H9 (cell line): ENCODE measurements around the gene GRWD1. TPM values are rescaled to one million over a fixed set of nuclear protein-coding genes. Genes with fewer than 3 reads are reported as not detected.

Source experiments
- DNase-seq: peaks from one replicate; pipeline ENCODE4 v3.0.0-alpha.2; 2017
- H2AFZ ChIP-seq: one replicate; pipeline ENCODE4 v1.6.1; 2013; ENCODE audit warnings: mild to moderate bottlenecking, low read length, control low read depth, moderate library complexity
- H2AK5ac ChIP-seq: 2 replicates; pipeline ENCODE4 v1.6.1; 2013; ENCODE audit warnings: low read length, control low read depth, mixed read lengths; ENCODE audit not compliant: insufficient read length
- H2BK120ac ChIP-seq: one replicate; pipeline ENCODE4 v1.6.1; 2013; ENCODE audit warnings: low read depth, mild to moderate bottlenecking, low read length, control low read depth, inconsistent platforms; ENCODE audit not compliant: poor library complexity, severe bottlenecking
- H2BK12ac ChIP-seq: 2 replicates; pipeline ENCODE4 v1.6.1; 2013; ENCODE audit warnings: low read length, control low read depth, mixed read lengths, low read depth; ENCODE audit not compliant: insufficient read length
- H2BK15ac ChIP-seq: 2 replicates; pipeline ENCODE4 v1.6.1; 2013; ENCODE audit warnings: low read depth, low read length, control low read depth
- H2BK20ac ChIP-seq: one replicate; pipeline ENCODE4 v1.6.1; 2013; ENCODE audit warnings: low read depth, mild to moderate bottlenecking, low read length, control low read depth, inconsistent platforms; ENCODE audit not compliant: poor library complexity, severe bottlenecking
- H2BK5ac ChIP-seq: 2 replicates; pipeline ENCODE4 v1.6.1; 2013; ENCODE audit warnings: low read length, control low read depth, mixed read lengths; ENCODE audit not compliant: insufficient read length
- H3K14ac ChIP-seq: 2 replicates; pipeline ENCODE4 v1.6.1; 2013; ENCODE audit warnings: low read length, control low read depth; ENCODE audit not compliant: insufficient read depth
- H3K18ac ChIP-seq: 2 replicates; pipeline ENCODE4 v1.6.1; 2013; ENCODE audit warnings: low read depth, mild to moderate bottlenecking, mixed read lengths, low read length, control low read depth; ENCODE audit not compliant: insufficient read length
- H3K23ac ChIP-seq: 2 replicates; pipeline ENCODE4 v1.6.1; 2013; ENCODE audit warnings: low read length, control low read depth, mixed read lengths, low read depth; ENCODE audit not compliant: insufficient read length
- H3K23me2 ChIP-seq: 2 replicates; pipeline ENCODE4 v1.6.1; 2013; ENCODE audit warnings: low read depth, mild to moderate bottlenecking, mixed read lengths, low read length, control low read depth; ENCODE audit not compliant: insufficient read length, poor library complexity, severe bottlenecking
- H3K27ac ChIP-seq: 2 replicates; pipeline ENCODE4 v1.5.1; 2013; ENCODE audit warnings: low read length, control low read depth, mixed read lengths, low read depth; ENCODE audit not compliant: insufficient read length
- H3K27me3 ChIP-seq: 2 replicates; pipeline ENCODE4 v1.6.1; 2013; ENCODE audit warnings: low read length, control low read depth, inconsistent platforms; ENCODE audit not compliant: insufficient read depth
- H3K4ac ChIP-seq: 2 replicates; pipeline ENCODE4 v1.6.1; 2013; ENCODE audit warnings: low read depth, mild to moderate bottlenecking, control low read depth, inconsistent platforms, low read length, moderate library complexity
- H3K4me1 ChIP-seq: 2 replicates; pipeline ENCODE4 v1.6.1; 2013; ENCODE audit warnings: low read length, control low read depth, inconsistent platforms; ENCODE audit not compliant: insufficient read depth
- H3K4me2 ChIP-seq: 2 replicates; pipeline ENCODE4 v1.6.1; 2013; ENCODE audit warnings: low read length, control low read depth, mixed read lengths; ENCODE audit not compliant: insufficient read length, insufficient read depth
- H3K56ac ChIP-seq: 2 replicates; pipeline ENCODE4 v1.6.1; 2013; ENCODE audit warnings: low read depth, mild to moderate bottlenecking, mixed read lengths, low read length, control low read depth; ENCODE audit not compliant: insufficient read length
- H3K79me1 ChIP-seq: 2 replicates; pipeline ENCODE4 v1.6.1; 2013; ENCODE audit warnings: low read depth, mild to moderate bottlenecking, moderate library complexity, low read length, control low read depth, inconsistent platforms; ENCODE audit not compliant: insufficient read depth, poor library complexity, severe bottlenecking
- H3K79me2 ChIP-seq: 2 replicates; pipeline ENCODE4 v1.6.1; 2013; ENCODE audit warnings: low read length, control low read depth, inconsistent platforms; ENCODE audit not compliant: insufficient read depth
- H3K9ac ChIP-seq: 2 replicates; pipeline ENCODE4 v1.6.1; 2013; ENCODE audit warnings: low read length, control low read depth, mixed read lengths; ENCODE audit not compliant: insufficient read length; ENCODE audit errors: extremely low read depth
- H3K9me3 ChIP-seq: one replicate; pipeline ENCODE4 v1.6.1; 2013; ENCODE audit warnings: low read depth, low read length, inconsistent platforms; ENCODE audit not compliant: control insufficient read depth
- H3T11ph ChIP-seq: one replicate; pipeline ENCODE4 v1.6.1; 2013; ENCODE audit warnings: mild to moderate bottlenecking, low read length, control low read depth, inconsistent platforms
- H4K20me1 ChIP-seq: one replicate; pipeline ENCODE4 v1.6.1; 2013; ENCODE audit not compliant: control insufficient read depth, insufficient read length, insufficient read depth
- H4K5ac ChIP-seq: 2 replicates; pipeline ENCODE4 v1.6.1; 2013; ENCODE audit warnings: low read depth, mild to moderate bottlenecking, mixed read lengths, low read length, control low read depth; ENCODE audit not compliant: insufficient read length
- H4K8ac ChIP-seq: replicated peaks from 2 replicates; pipeline ENCODE4 v1.6.1; 2013; ENCODE audit warnings: low read length, control low read depth, mixed read lengths, low read depth; ENCODE audit not compliant: insufficient read length
- H4K91ac ChIP-seq: 2 replicates; pipeline ENCODE4 v1.6.1; 2013; ENCODE audit warnings: low read depth, mild to moderate bottlenecking, moderate library complexity, mixed read lengths, low read length, control low read depth; ENCODE audit not compliant: insufficient read length
- H3K27ac Mint-ChIP-seq, 3 experiments: 2 replicates in 2 of 3; 3 replicates in 1 of 3; pipeline ENCODE4 v1.8.0; 2020 to 2021; ENCODE audit warnings: mixed read lengths in 3 of 3, mild to moderate bottlenecking in 1 of 3, moderate library complexity in 1 of 3
- H3K27me3 Mint-ChIP-seq: 2 replicates; pipeline ENCODE4 v1.8.0; 2021; ENCODE audit warnings: low read depth, mild to moderate bottlenecking, moderate library complexity, mixed read lengths
- H3K36me3 Mint-ChIP-seq, 3 experiments: 2 replicates in 2 of 3; 3 replicates in 1 of 3; pipeline ENCODE4 v1.8.0; 2020 to 2021; ENCODE audit warnings: low read depth in 3 of 3, mixed read lengths in 3 of 3; ENCODE audit not compliant: insufficient read depth in 1 of 3
- H3K4me1 Mint-ChIP-seq, 2 experiments: 2 replicates each; pipeline ENCODE4 v1.8.0; 2020; ENCODE audit warnings: mixed read lengths in 2 of 2
- H3K4me3 Mint-ChIP-seq, 2 experiments: 2 replicates in 1 of 2; 3 replicates in 1 of 2; pipeline ENCODE4 v1.8.0; 2020 to 2021; ENCODE audit warnings: mild to moderate bottlenecking in 2 of 2, mixed read lengths in 2 of 2, moderate library complexity in 1 of 2
- H3K9me3 Mint-ChIP-seq, 2 experiments: 2 replicates in 1 of 2; 3 replicates in 1 of 2; pipeline ENCODE4 v1.8.0; 2020; ENCODE audit warnings: mild to moderate bottlenecking in 2 of 2, mixed read lengths in 2 of 2, moderate library complexity in 1 of 2
- WGBS: extraction: QIAGEN DNeasy Blood & Tissue Kit; methylation state at CpG from one replicate; pipeline ENCODE4 v1.1.7; 2013; ENCODE audit warnings: missing lambda C conversion rate, low lambda C conversion rate, mixed read lengths; ENCODE audit not compliant: insufficient read length; ENCODE audit errors: extremely low coverage; 5-methylcytosine and 5-hydroxymethylcytosine counted together
- total RNA-seq: library from RNA; stranded (reverse); gene quantifications from 2 replicates; pipeline ENCODE4 v1.2.1, GENCODE V29; 2021
- TF ChIP-seq, protein P1 (sequence below): fragments of 200-600 bp; sonication (generic); conservative IDR thresholded peaks from 3 replicates; pipeline ENCODE4 v1.8.0; 2021; ENCODE audit warnings: antibody characterized with exemption, mild to moderate bottlenecking

The GRWD1 gene
- total RNA-seq, 1 experiment from 2014 or later = 92.0 TPM

- Histone ChIP-seq H2BK5ac (no peak overlapping the region), H2BK15ac (no peak overlapping the region), H2BK12ac (no peak overlapping the region), H2AFZ (no peak overlapping the region), H3K4ac (no peak overlapping the region), H2BK20ac (no peak overlapping the region), H3K14ac (no peak overlapping the region), H3K4me1 (peaks cover 9% of the 10 kb centered on the region; the same call in 1 of the 2 replicates), H3K56ac (no peak overlapping the region), H3K27me3 (peaks cover 8% of the 10 kb centered on the region; the same call in 1 of the 2 replicates), H4K8ac (no peak overlapping the region), H4K20me1 (no peaks in the 10 kb centered on the region), H3K23me2 (peaks cover 20% of the 10 kb centered on the region), H3K9me3 (no peaks in the 10 kb centered on the region), H2AK5ac (no peak overlapping the region), H3T11ph (no peak overlapping the region), H2BK120ac (no peak overlapping the region), H3K27ac (no peak overlapping the region), H3K23ac (no peak overlapping the region), H3K79me1 (no peaks in the 10 kb centered on the region), H3K18ac (no peak overlapping the region), H3K4me2 (no peak overlapping the region), H4K5ac (no peak overlapping the region), H3K9ac (no peak overlapping the region), H4K91ac (no peak overlapping the region), H3K79me2 (no peaks in the 10 kb centered on the region; the same call in 1 of the 2 replicates)
- WGBS = no CpG with 5 or more reads among the region's 24 CpGs
- Mint-ChIP-seq H3K4me1 (peaks cover 46 to 76% of the 10 kb centered on the region in 2 experiments), H3K9me3 (no peaks in the 10 kb centered on the region; a peak in 1 of 5 replicates), H3K27ac (no peak overlapping the region; a peak in 1 of 7 replicates), H3K36me3 (no peaks in the 10 kb centered on the region; a peak in 1 of 7 replicates), H3K27me3 (peaks cover 62% of the 10 kb centered on the region), H3K4me3 (peak overlapping the region in 1 of 2 experiments; percentile 66; a peak in 2 of 5 replicates)
- no peak for DNase-seq
- TF ChIP-seq, protein P1, sequence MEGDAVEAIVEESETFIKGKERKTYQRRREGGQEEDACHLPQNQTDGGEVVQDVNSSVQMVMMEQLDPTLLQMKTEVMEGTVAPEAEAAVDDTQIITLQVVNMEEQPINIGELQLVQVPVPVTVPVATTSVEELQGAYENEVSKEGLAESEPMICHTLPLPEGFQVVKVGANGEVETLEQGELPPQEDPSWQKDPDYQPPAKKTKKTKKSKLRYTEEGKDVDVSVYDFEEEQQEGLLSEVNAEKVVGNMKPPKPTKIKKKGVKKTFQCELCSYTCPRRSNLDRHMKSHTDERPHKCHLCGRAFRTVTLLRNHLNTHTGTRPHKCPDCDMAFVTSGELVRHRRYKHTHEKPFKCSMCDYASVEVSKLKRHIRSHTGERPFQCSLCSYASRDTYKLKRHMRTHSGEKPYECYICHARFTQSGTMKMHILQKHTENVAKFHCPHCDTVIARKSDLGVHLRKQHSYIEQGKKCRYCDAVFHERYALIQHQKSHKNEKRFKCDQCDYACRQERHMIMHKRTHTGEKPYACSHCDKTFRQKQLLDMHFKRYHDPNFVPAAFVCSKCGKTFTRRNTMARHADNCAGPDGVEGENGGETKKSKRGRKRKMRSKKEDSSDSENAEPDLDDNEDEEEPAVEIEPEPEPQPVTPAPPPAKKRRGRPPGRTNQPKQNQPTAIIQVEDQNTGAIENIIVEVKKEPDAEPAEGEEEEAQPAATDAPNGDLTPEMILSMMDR = no peak
Measured at GRCh38 chr19:48396016-48396823, 49.6 kb upstream of the GRWD1 start.
